Stimulated activated CD8-positive, alpha-beta memory T cell treated with anti-CD3 and anti-CD28 coated beads, Interleukin-15, amount 100 ng/mL, for 48 hours (primary cell): ENCODE results near the gene NWD2.
"Not testable (repeated sequence)": the region's sequence is repeated elsewhere in the genome, so short reads cannot be mapped to it uniquely, and the experiment has no call there.

Experiments used
- DNase-seq, 2 donors: peaks; one replicate each; pipeline ENCODE4 v3.0.0-alpha.2; 2020; ENCODE audit warnings: low read depth in 2 of 2

Gene NWD2

DNA sequence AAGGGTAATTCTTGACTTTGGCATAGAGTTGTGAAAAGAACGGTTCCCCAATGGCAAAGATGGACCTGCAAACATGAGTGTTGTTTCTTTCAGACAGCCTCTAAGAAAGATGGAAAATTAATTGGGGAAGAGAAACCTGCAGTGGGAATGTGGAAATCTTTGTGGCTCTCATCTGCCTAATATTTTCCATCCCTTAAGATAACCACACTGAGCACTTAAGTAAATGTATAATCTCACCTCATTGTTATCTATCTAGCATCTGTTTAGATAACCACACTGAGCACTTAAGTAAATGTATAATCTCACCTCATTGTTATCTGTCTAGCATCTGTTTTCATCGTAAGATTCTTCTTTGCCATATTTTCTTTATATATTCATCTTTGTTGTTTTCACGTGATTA is 149.3 kb downstream of the NWD2 start:
- DNase-seq: no peak

DNA sequence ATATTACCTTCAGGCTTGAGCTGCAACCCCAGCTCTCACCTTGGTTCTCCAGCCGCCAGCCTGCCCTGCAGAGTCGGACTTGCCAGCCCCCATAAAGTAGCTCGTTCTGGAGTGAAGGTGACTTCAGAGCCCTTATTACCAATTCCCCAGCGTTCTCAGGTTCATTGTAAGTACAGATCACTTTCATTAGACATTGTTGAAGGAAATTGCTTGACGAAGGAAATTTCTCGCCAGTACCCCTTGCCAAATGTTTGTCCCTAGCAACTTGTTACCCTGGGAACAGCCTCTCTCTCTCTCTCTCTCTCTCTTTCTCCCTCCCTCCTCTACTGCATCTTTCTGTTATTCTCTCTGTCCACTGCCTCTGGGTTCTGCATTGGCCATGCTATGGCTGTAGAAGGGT is 153.0 kb downstream of the NWD2 start:
- no peak for DNase-seq

DNA sequence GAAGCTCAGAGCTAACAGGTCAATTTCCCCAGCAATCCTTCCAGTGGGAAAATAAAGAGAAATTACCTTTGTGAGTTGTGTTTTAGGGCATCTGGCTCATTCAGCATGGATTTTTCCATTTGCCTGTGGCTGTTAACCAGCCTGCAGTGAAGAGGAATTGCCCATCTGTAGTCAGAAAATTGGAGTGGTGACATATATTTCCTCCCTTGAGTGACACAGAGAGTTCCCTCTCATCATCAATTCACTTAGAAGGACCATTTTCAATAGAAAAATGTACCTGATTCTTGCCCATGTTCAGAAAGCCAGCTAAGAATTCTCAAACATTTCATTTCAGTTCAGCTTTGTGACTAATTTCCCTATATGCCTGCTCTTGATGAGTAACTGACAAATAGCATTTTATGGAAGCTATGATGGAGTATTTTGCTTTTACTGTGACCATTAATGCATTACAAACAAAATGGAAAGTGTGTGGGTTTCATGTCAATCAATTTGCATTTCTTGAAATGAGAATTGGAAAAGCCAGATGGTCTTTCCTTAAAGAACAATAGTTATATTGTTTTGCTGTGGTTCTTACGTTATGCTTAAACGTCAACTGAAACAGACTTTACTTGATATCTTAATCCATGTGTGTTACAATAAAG is 155.8 kb downstream of the NWD2 start:
- DNase-seq: no peak

DNA sequence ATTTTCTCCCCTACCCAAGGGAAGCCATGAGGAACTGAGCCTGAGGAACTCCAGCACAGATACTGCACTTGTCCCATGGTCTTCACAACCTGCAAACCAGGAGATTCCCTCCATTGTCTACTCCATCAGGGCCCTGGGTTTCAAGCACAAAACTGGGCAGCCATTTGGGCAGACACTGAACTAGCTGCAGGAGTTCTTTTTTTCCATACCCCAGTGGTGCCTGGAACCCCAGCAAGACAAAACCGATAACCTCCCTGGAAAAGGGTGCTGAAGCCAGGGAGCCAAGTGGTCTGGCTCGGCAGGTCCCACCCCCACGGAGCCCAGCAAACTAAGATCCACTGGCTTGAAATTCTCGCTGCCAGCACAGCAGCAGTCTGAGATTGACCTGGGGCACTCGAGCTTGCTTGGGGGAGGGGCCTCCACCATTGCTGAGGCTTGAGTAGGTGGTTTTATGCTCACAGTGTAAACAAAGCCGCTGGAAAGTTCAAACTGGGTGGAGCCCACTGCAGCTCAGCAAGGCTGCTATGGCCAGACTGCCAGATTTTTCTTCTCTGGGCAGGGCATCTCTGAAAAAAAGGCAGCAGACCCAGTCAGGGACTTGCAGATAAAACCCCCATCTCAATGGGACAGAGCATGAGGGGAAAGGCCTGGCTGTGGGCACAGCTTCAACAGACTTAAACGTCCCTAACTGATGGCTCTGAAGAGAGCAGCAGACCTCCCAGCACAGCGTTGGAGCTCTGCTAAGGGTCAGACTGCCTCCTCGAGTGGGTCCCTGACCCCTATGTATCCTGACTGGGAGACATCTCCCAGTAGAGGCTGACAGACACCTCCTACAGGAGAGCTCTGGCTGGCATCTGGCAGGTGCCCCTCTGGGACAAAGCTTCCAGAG is 163.6 kb downstream of the NWD2 start:
- not testable (repeated sequence) for DNase-seq

DNA sequence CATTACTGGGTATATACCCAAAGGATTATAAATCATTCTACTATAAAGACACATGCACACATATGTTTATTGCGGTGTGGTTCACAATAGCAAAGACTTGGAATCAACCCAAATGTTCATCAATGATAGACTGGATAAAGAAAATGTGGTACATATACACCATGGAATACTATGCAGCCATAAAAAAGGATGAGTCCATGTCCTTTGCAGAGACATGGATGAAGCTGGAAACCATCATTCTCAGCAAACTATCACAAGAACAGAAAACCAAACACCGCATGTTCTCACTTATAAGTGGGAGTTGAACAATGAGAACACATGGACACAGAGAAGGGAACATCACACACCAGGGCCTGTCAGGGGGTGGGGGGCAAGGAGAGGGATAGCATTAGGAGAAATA is 169.1 kb downstream of the NWD2 start:
- not testable (repeated sequence) for DNase-seq

DNA sequence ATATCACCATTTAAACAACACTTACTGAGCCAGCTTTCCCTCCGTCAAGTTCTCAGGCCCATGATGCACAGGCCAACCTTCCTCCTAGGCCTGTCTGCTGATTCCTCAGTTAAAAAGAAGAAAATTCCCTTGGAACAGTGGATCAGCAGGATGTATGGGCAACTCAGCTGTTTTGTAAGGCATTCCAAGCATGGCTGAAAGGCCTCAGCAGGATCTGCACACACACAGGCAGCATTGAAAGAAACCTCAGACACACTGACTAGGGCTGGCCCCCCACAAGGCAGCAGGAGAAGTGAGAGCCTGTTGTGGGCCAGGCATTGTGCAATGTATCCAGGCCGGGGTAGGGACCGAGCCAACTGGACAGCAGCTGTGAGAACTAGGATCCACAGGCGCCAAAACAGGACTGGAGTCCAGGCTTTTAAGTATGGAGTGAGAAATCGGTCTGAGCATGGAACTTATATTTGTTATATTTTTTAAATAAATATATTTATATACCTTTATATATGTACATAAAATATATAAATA is 171.4 kb downstream of the NWD2 start:
- no peak for DNase-seq

DNA sequence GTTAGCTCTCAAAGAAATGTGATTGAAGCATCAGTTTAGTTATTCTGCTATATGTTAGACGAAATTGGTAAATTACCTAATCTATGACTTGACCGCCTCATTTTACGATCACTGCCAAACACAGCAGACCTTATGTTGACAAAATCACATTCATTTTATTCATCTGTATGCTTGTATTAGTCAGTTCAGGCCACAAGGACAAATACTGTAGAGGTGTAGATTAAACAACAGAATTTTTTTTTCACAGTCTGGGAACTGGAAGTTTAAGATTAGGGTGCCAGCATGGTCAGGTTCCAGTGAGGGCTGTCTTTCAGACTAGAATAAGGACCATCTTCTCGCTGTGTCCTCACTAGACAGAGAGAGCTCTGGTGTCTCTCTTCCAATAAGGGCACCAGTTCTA is 177.1 kb downstream of the NWD2 start:
- no peak for DNase-seq

DNA sequence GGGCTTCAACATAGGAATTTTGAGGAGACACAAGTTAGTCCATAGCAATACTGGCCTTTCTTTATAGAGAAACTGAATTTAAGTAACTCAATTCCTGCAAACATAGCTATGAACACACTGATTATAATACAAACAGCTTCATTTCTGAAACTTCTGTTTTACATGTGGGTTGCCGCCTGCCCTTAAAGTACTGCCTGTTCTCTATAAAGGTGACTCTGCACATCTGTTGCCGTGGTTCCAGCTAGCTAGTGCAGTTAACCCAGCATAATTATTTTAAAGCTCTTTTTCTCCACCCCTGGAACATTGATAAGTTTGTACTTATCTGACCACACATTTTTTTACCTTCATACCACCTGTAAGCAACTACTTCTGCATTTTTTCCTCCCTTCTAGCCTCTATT is 177.6 kb downstream of the NWD2 start:
- DNase-seq: no peak

DNA sequence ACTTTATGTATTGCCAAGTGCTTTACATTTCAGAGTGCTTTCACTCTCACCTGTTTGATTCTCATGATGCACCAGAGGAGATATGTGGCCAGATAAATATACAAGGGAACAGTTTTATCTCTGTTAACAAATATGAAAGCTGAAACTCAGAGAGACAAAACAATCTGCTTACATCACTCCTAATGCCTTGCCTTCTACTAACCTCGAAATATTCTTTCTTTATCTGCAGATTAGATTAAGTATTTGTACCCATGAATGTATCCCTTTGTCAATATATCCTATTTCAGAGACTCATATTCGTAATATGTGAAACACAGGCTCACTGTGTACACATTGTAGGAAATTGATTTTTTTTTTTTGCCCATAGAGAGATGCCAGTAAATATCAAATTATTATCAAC is 178.1 kb downstream of the NWD2 start:
- DNase-seq: no peak

DNA sequence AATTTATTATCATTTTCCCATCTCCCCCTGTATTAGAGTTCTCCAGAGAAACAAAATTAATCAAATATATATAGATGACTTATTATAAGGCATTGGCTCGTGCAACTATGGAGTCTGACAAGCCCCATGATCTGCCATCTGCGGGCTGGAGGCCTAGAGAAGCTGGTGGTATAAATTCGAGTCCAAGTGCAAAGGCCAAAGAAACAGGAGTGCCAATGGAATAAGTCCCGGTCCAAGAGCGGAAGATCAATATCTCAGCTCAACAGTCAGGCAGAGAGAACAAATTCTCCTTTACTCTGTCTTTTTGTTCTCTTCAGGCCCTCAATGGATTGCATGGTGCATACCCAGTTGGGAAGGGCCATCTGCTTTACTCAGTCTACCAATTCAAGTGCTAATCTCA is 178.8 kb downstream of the NWD2 start:
- no peak for DNase-seq

DNA sequence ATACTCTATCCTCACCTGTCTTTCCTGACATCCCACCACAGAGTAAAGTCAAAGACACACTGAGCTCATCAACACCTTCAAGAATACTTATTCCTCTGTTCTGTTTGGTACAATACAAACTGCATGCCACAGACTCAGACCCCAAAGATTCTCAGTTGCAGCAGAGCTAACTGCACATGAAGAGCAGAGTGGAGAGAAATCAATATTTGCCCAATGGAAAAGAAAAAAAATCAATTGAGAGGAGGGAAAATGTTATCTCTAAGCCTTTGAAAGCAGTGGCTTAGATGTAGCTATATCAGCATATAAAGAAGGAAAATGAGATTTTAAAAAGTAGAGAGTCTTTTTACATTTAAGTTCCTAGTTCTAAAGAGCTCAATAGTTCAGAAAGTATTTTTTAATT is 180.2 kb downstream of the NWD2 start:
- no peak for DNase-seq

DNA sequence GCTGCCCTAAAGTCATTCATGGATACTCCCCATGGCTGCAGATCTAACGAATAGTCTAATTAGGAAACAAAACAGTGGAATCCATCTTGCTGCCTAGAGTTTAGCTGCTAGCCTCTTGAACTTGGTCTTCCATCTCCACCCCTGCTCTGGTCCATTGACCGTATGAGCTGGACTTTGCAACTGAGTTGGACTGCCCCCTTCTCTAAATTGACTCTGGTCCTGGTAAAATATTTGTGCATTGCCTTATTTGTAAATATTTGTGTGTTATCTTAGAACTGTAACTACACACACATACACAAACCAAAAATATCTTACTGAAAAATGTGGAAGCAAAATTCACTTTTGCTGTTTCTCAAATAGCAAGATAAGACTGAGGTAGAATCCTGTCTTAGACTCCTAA is 181.3 kb downstream of the NWD2 start:
- DNase-seq: no peak

DNA sequence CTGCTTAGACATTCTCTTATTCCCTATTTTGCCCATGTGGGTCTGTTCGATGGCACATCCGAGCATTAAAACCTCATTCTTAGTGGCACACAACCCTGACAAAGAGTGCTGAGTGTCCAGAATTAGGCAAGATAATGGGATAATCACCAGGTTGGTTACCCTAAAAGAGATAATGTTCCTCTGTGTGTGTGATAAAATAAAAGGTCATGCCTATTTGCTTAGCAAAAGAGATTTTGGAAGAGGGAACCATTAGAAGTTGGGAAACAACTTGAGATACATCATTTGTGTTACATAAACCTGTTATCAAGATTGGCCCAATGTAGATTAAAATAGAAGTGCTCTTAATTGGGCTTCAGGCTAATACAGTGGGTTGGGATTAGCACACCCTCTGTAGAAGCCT is 182.7 kb downstream of the NWD2 start:
- DNase-seq: no peak

DNA sequence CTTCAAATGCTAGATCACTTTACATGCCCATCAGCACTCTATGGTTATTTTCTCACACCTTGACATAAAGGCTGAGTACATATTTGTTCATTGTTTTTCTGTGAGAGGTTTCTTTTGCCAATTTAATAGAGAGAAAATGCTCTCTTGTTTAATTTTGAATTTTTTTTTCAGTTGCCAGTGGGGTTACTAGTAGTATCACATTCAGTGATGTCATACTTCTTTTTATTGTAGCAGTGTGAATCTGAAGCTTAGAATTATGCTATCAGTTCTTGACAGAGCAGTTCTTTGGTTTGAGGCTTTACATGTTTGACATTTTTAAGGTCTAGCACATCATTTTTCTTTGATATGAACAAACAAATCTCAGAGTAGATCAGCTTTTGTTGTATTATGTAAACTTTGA is 185.4 kb downstream of the NWD2 start:
- no peak for DNase-seq

DNA sequence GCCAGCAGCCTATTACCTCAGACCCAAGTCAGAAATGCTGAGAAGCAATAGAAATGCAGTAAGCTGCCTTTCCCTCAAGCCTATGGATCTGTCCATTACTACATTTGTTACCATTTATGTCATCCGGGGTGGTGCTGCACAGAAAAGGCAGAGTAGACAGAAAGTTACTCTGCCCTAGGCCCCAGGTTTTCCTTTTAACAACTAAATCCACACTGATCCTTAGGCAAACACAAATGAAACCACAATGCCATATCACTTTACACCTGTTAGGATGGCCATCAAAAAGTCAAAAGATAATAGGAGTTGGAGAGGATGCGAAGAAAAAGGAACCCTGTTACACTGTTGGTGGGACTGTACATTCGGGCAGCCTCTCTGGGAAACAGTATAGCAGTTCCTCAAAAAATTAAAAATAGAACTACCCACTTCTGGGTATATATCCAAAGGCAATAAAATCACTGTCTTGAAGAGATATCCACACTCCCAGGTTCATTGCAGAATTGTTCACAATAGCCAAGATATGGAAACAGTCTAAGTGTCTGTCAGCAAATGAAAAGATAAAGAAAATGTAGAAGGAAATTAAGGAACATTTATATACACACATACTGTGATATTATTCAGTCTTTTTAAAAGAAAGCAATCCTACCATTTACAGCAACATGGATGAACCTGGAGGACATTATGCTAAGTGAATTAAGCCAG is 186.3 kb downstream of the NWD2 start:
- no peak for DNase-seq

DNA sequence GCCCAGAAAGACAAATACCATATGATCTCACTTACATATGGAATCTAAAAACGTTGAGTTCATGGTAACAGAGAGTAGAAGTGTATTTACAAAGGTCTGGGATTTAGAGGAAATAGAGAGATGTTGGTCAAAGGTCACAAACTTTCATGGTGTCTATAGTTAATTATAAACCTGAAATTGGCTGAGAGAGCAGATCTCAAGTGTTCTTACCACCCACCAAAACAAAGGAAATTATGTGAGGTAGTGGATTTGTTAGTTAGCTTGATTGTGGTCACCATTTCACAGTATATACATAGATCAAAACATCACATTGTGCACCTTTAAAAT is 186.8 kb downstream of the NWD2 start:
- no peak for DNase-seq

DNA sequence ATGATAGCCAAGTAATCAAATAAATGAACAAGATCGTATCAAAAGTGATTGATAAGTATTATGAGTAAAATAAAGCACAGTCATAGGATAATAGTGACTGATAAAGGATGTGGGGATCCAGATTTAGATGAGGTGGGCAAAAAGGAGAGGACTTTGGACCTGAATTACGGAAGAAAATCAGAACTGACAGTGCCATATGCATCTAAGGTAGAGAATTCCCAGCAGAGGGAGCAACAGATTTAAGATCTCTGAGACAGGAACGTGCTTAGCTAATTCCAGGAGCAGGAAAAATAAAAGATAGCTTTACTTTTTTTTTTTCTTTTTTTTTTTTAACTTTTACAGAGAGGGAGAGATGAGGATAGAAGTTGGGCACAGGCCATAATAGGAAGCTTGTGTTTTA is 189.9 kb downstream of the NWD2 start:
- no peak for DNase-seq

DNA sequence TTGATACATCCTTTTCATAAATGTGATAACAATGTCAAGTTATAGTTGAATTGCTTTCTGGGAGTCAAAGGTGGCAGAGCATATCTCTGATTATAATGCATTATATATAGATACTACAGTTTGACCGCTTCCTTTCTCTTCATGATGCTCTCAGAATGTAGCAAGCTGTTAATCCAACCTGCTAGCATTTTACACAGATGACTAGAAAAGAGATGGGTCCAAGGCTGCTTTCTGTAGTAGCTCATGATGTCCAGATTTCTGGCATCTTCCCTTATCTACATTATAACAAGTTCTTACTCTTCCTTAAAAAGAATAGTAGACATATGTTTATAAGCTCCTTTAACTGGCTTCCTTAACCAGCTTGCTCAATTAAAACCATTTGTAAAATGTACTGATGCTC is 192.0 kb downstream of the NWD2 start:
- no peak for DNase-seq

DNA sequence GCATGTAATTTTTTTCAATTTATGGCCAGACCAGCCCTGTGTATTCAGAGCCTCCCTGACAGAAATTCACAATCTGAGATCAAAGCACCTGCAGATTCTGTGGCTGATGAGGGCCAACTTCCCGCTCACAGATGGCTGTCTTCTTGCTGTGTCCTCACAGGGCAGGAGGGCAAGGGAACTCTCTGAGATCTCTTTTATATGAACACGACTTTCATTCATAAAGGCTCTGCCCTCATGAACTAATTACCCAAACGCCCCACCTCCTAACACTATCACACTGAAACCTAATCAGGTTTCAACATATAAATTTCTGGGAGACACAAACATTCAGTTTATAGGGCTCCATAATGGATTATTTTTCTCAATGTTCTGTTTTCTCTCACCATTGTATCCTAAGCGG is 192.6 kb downstream of the NWD2 start:
- no peak for DNase-seq

DNA sequence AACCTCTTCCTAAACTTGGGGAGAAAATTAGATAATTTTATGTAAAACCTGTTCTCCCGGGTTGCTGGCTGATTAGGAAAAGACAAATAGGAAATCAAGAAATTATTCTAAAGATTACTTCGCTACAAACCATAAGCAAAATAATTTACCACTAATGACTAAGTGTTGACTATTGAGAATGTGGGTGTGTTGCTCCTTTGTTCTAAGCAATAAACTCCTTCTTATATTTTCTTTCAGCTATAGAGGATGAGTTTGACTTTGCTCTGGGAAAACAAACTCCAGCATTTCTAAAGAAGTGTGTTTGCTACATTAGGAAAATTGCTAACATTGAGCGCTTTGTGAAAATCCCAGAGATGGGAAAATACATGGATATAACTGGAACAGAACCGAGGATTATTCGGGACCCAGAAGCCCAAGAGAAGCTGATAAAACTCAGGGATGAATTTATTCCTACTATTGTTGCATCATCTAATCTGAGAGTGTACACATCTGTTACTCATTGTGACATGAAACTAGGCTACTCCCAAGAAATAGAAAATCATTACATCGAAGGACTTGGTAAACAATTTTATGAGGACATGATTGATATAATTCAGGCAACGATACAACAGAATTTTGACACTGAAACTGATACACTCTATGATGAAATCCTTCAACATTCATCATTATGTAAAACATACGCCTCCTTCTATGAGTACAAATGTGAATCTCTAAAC is 194.2 kb downstream of the NWD2 start:
- no peak for DNase-seq

DNA sequence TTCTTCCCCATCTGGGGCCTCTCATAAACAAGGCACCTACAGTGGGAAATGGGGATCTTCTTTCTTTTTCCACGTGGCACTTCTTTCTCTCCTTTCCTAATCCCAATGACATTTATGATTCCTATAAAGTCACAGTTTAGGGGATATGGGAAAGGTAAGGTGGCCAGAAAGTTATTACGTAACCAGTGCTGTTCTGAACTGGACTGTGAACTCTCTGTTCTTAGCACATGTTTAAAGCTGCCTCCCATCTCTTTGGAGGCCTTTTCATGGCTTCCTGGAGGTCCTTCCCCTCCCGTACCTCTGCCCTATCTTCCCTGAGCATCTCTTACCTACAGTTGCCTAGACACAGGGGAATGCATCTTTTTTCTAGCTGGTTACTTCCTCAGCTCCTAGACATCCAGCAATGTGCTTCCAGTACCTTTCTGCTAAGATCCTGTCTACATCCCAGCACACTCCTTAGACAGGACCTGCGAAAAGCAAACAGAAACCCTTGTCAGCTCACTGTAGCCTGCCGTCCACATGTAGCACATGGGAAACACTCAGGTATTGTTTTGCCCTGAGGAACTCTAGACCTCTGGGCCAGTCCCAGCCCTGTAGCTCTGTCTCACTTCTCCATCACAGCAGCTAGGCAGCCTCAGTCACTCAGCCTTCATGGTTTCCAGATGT is 195.4 kb downstream of the NWD2 start:
- DNase-seq: no peak

DNA sequence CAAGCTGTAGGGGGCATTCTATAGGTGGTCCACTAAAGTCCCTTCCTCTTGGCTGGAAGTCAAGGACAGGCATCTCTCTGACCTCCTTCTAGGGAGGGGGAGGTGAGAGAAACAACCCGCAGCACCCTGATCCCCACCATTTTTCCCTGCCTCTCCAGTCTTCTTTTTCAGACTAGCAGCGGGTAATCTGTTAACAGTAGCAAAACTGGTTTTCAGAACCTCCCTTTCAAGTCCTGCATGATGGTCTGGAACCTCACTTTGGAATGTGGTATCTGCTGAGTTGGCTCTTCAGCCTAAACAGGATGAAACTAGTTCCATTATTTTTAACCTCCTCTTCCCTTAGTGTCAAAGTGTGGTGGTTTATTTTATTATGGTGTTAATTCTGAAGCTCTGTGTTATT is 196.0 kb downstream of the NWD2 start:
- no peak for DNase-seq
